GM06990 (cell line): Measurements from ENCODE around the gene MYMX.

ENCODE experiments used
- DNase-seq: peaks from one replicate; pipeline ENCODE4 v3.0.0-alpha.2; 2011; ENCODE audit not compliant: insufficient read length; ENCODE audit errors: extremely low read depth
- H3K27me3 ChIP-seq: replicated peaks from 2 replicates; pipeline ENCODE4 v1.6.0; 2011; ENCODE audit warnings: low read length; ENCODE audit not compliant: control insufficient read depth, insufficient read depth
- H3K36me3 ChIP-seq: 2 replicates; pipeline ENCODE4 v1.5.1; 2011; ENCODE audit warnings: low read length; ENCODE audit not compliant: control insufficient read depth, insufficient read depth
- H3K4me3 ChIP-seq: replicated peaks from 2 replicates; pipeline ENCODE4 v1.5.1; 2011; ENCODE audit warnings: low read depth, mild to moderate bottlenecking, control low read depth, low read length
- CTCF ChIP-seq: IDR thresholded peaks from 2 replicates; pipeline ENCODE4 v1.5.1; 2011; ENCODE audit warnings: low read length, control low read depth, mild to moderate bottlenecking, inconsistent platforms; ENCODE audit not compliant: insufficient read depth, poor library complexity, severe bottlenecking

Gene MYMX

GRCh38 chr6:44258921-44259320, 42.2 kb downstream of the MYMX start:
- TF ChIP-seq CTCF, result no peak
- DNase-seq, result no peak
- Histone ChIP-seq H3K36me3 (peaks cover 41% of the 10 kb centered on the region), H3K27me3 (no peaks in the 10 kb centered on the region), H3K4me3 (peak overlapping the region; percentile 9; the same call in 1 of the 2 replicates)

GRCh38 chr6:44260011-44260410, 43.3 kb downstream of the MYMX start:
- Histone ChIP-seq H3K27me3 (no peaks in the 10 kb centered on the region), H3K4me3 (peak overlapping the region; percentile 26), H3K36me3 (peaks cover 30% of the 10 kb centered on the region)
- no peak for DNase-seq
- no peak for TF ChIP-seq CTCF

- DNase-seq, result peak; percentile 55
- Histone ChIP-seq H3K27me3 (no peaks in the 10 kb centered on the region), H3K36me3 (peaks cover 26% of the 10 kb centered on the region), H3K4me3 (peak overlapping the region; percentile 96)
- no peak for TF ChIP-seq CTCF
These were observed 43.9 kb downstream of the MYMX start for GRCh38 chr6:44260451-44261297.

- no peak for DNase-seq
- Histone ChIP-seq H3K36me3 (peaks cover 26% of the 10 kb centered on the region), H3K27me3 (no peaks in the 10 kb centered on the region), H3K4me3 (peak overlapping the region; percentile 96)
- no peak for TF ChIP-seq CTCF
These were observed 44.9 kb downstream of the MYMX start for GRCh38 chr6:44261581-44261980.

GRCh38 chr6:44262467-44263353, 46.0 kb downstream of the MYMX start:
- H3K27me3 ChIP-seq, result no peaks in the 10 kb centered on the region
- peak overlapping the region; percentile 96 for H3K4me3 ChIP-seq
- peak; percentile 51 for DNase-seq
- no peak for TF ChIP-seq CTCF
- H3K36me3 ChIP-seq, result peaks cover 26% of the 10 kb centered on the region
